OCI-LY1 (cell line): ENCODE results near the gene CALML5.

Source experiments
- H2AFZ ChIP-seq: fragments of 200-600 bp; sonication (generic), shearing (Covaris generic); 2 replicates; pipeline ENCODE4 v1.6.0; 2014; ENCODE audit warnings: antibody characterized with exemption, mild to moderate bottlenecking, low read length
- H3F3A ChIP-seq: fragments of 200-600 bp; sonication (generic), shearing (Covaris generic); 2 replicates; pipeline ENCODE4 v1.6.0; 2014; ENCODE audit warnings: mild to moderate bottlenecking, antibody characterized with exemption, low read length, moderate library complexity; ENCODE audit not compliant: insufficient read depth
- H3K27ac ChIP-seq: fragments of 200-600 bp; sonication (generic); 2 replicates; pipeline ENCODE4 v1.5.1; 2014; ENCODE audit warnings: low read length, mixed run types, mild to moderate bottlenecking, low read depth; ENCODE audit not compliant: poor library complexity, severe bottlenecking
- H3K27me3 ChIP-seq: fragments of 200-600 bp; sonication (generic); 2 replicates; pipeline ENCODE4 v1.6.0; 2014; ENCODE audit warnings: antibody characterized with exemption, mild to moderate bottlenecking, low read length, moderate library complexity; ENCODE audit not compliant: insufficient read depth
- H3K36me3 ChIP-seq: fragments of 200-600 bp; sonication (generic); 2 replicates; pipeline ENCODE4 v1.6.1; 2014; ENCODE audit warnings: mild to moderate bottlenecking, antibody characterized with exemption, low read length, moderate library complexity, mixed read lengths; ENCODE audit not compliant: insufficient read depth
- H3K4me1 ChIP-seq: fragments of 200-600 bp; sonication (generic); 2 replicates; pipeline ENCODE4 v1.5.1; 2014; ENCODE audit warnings: mild to moderate bottlenecking, low read length, moderate library complexity; ENCODE audit not compliant: insufficient read depth, severe bottlenecking
- H3K4me2 ChIP-seq: fragments of 200-600 bp; sonication (generic), shearing (Covaris generic); 2 replicates; pipeline ENCODE4 v1.6.1; 2014; ENCODE audit warnings: low read length
- H3K4me3 ChIP-seq: fragments of 200-600 bp; sonication (generic); 2 replicates; pipeline ENCODE4 v1.5.1; 2014; ENCODE audit warnings: low read length, low read depth, mild to moderate bottlenecking, mixed read lengths; ENCODE audit not compliant: poor library complexity, severe bottlenecking
- H3K79me2 ChIP-seq: fragments of 200-600 bp; shearing (Covaris generic); 2 replicates; pipeline ENCODE4 v1.6.1; 2016; ENCODE audit warnings: mixed run types, low read length, mixed read lengths; ENCODE audit not compliant: insufficient read depth
- H3K9ac ChIP-seq: fragments of 200-600 bp; sonication (generic), shearing (Covaris generic); 2 replicates; pipeline ENCODE4 v1.6.1; 2014; ENCODE audit warnings: mild to moderate bottlenecking, low read length, mixed read lengths
- H3K9me2 ChIP-seq: fragments of 200-600 bp; sonication (generic), shearing (Covaris generic); 2 replicates; pipeline ENCODE4 v1.6.1; 2014; ENCODE audit warnings: low read depth, mild to moderate bottlenecking, low read length, mixed read lengths
- H3K9me3 ChIP-seq: fragments of 200-600 bp; shearing (Covaris generic); 2 replicates; pipeline ENCODE4 v1.6.1; 2014; ENCODE audit warnings: low read length, mixed read lengths
- H4K20me1 ChIP-seq: fragments of 200-600 bp; sonication (generic), shearing (Covaris generic); 2 replicates; pipeline ENCODE4 v1.6.0; 2016; ENCODE audit warnings: mild to moderate bottlenecking, low read length; ENCODE audit not compliant: insufficient read depth
- EZH2 ChIP-seq: fragments of 200-600 bp; sonication (generic), shearing (Covaris generic); IDR thresholded peaks from 2 replicates; pipeline ENCODE4 v1.8.0; 2017; ENCODE audit warnings: borderline replicate concordance, mixed run types, mild to moderate bottlenecking, antibody characterized with exemption, low read length, moderate library complexity, mixed read lengths
- TF ChIP-seq, protein P1 (sequence below): fragments of 200-600 bp; sonication (generic), shearing (Covaris generic); IDR thresholded peaks from 2 replicates; pipeline ENCODE4 v1.5.1; 2017; ENCODE audit warnings: mild to moderate bottlenecking, antibody characterized with exemption, low read length, moderate library complexity, mixed read lengths

Gene CALML5

DNA sequence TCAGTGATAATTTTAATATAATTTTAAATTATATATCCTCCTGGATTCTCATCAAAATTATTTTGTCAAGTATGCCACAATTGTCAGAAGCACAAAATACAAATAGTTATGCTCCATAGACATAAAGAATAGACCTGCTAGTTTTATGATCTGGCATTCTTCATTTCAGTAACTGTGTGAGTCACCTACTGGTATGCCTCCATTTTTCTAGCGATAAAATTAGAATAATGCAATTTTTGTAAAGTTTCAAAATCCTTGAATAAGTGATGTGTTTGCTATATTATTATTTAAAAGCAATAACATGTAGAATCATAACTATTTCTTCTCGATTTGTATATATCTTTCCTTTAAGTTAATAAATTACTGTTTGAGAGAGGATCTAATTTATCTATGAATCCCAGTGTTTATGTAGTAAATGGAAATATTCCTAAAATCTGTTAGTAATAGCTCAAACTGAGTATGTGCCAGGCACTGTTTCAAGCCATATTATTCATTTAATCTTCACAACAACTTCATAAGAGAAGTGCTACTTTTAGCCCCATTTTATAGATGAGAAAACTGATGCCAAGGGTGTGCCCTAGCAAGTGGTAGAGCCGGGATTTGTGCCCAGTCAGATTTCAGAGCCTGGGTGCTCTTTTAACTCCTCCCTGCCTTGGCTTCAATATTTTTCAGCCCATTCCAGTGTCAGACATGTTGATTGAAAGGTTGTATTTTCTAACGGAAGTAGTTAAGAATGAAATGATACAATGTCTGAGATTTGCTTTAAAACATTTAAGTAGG, 48.6 kb downstream of the CALML5 start:
- Histone ChIP-seq H3F3A (no peaks in the 10 kb centered on the region), H3K9me2 (no peaks in the 10 kb centered on the region), H3K27ac (no peak overlapping the region), H3K9me3 (no peaks in the 10 kb centered on the region), H3K4me2 (no peak overlapping the region), H2AFZ (no peak overlapping the region), H3K79me2 (no peaks in the 10 kb centered on the region), H3K9ac (no peak overlapping the region), H3K36me3 (peaks cover 38% of the 10 kb centered on the region), H4K20me1 (no peaks in the 10 kb centered on the region), H3K4me1 (peaks cover 21% of the 10 kb centered on the region), H3K4me3 (no peak overlapping the region), H3K27me3 (no peaks in the 10 kb centered on the region)
- TF ChIP-seq EZH2 = no peak
- TF ChIP-seq, protein P1, sequence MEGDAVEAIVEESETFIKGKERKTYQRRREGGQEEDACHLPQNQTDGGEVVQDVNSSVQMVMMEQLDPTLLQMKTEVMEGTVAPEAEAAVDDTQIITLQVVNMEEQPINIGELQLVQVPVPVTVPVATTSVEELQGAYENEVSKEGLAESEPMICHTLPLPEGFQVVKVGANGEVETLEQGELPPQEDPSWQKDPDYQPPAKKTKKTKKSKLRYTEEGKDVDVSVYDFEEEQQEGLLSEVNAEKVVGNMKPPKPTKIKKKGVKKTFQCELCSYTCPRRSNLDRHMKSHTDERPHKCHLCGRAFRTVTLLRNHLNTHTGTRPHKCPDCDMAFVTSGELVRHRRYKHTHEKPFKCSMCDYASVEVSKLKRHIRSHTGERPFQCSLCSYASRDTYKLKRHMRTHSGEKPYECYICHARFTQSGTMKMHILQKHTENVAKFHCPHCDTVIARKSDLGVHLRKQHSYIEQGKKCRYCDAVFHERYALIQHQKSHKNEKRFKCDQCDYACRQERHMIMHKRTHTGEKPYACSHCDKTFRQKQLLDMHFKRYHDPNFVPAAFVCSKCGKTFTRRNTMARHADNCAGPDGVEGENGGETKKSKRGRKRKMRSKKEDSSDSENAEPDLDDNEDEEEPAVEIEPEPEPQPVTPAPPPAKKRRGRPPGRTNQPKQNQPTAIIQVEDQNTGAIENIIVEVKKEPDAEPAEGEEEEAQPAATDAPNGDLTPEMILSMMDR = no peak

DNA sequence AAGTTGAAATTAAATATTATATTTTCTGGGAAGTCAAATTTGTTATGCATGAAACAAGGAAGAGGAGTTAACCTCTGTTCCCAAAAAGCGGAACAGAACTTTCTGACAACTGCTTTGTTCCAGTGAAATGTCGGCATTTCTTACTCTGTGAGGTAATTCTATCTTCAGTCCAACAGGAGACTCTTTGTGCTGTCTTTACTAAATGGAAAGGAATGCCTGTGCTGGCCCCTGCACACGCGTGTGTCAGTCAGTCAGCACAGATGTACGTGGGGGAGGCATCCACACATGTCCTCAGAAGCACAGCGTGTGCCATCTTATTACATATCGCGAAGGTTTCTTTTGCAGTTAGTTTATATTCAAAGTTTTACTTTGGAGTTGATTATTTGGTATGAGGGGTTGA, 49.5 kb downstream of the CALML5 start:
- no peak overlapping the region for H3K4me3 ChIP-seq
- peaks cover 21% of the 10 kb centered on the region for H3K4me1 ChIP-seq
- H3K9ac ChIP-seq = no peak overlapping the region
- no peak overlapping the region for H3K4me2 ChIP-seq
- no peak for TF ChIP-seq EZH2
- TF ChIP-seq, protein P1 = no peak
- H4K20me1 ChIP-seq = no peaks in the 10 kb centered on the region
- H3K79me2 ChIP-seq = no peaks in the 10 kb centered on the region
- H3K27me3 ChIP-seq = no peaks in the 10 kb centered on the region
- no peaks in the 10 kb centered on the region for H3K9me3 ChIP-seq
- H3K27ac ChIP-seq = no peak overlapping the region
- H3K9me2 ChIP-seq = no peaks in the 10 kb centered on the region
- H3F3A ChIP-seq = peaks cover 4% of the 10 kb centered on the region; the same call in 1 of the 2 replicates
- H3K36me3 ChIP-seq = peaks cover 32% of the 10 kb centered on the region
- H2AFZ ChIP-seq = no peak overlapping the region

GRCh38 chr10:5449227-5449626, 50.1 kb downstream of the CALML5 start:
- Histone ChIP-seq H3K9ac (no peak overlapping the region), H3K4me2 (no peak overlapping the region)

More at GRCh38 chr10:5449227-5449626, 50.1 kb downstream of the CALML5 start:
- no peak overlapping the region for H2AFZ ChIP-seq
- H3F3A ChIP-seq = peaks cover 4% of the 10 kb centered on the region; the same call in 1 of the 2 replicates
- peaks cover 21% of the 10 kb centered on the region for H3K4me1 ChIP-seq
- no peak overlapping the region for H3K27ac ChIP-seq
- H3K9me2 ChIP-seq = no peaks in the 10 kb centered on the region
- H3K79me2 ChIP-seq = no peaks in the 10 kb centered on the region
- no peak for TF ChIP-seq EZH2
- TF ChIP-seq, protein P1 = no peak
- H3K36me3 ChIP-seq = peaks cover 27% of the 10 kb centered on the region
- H3K27me3 ChIP-seq = no peaks in the 10 kb centered on the region
- no peaks in the 10 kb centered on the region for H4K20me1 ChIP-seq
- H3K9me3 ChIP-seq = no peaks in the 10 kb centered on the region
- H3K4me3 ChIP-seq = no peak overlapping the region
